GM18907 (cell line): ENCODE measurements around the gene ENO2.

Source experiments
- ATAC-seq: cut with Tn5 transposase; IDR thresholded peaks from one replicate; pipeline ENCODE4 v1.9.1; 2021; ENCODE audit warnings: mild to moderate bottlenecking, moderate library complexity; ENCODE audit not compliant: unreplicated experiment

Gene ENO2

GRCh38 chr12:6929466-6930452 is 15.4 kb downstream of the ENO2 start:
- ATAC-seq = no peak

GRCh38 chr12:6932766-6933165 is 18.4 kb downstream of the ENO2 start:
- no peak for ATAC-seq

- no peak for ATAC-seq
Observed at GRCh38 chr12:6934110-6934509, 19.7 kb downstream of the ENO2 start.

DNA sequence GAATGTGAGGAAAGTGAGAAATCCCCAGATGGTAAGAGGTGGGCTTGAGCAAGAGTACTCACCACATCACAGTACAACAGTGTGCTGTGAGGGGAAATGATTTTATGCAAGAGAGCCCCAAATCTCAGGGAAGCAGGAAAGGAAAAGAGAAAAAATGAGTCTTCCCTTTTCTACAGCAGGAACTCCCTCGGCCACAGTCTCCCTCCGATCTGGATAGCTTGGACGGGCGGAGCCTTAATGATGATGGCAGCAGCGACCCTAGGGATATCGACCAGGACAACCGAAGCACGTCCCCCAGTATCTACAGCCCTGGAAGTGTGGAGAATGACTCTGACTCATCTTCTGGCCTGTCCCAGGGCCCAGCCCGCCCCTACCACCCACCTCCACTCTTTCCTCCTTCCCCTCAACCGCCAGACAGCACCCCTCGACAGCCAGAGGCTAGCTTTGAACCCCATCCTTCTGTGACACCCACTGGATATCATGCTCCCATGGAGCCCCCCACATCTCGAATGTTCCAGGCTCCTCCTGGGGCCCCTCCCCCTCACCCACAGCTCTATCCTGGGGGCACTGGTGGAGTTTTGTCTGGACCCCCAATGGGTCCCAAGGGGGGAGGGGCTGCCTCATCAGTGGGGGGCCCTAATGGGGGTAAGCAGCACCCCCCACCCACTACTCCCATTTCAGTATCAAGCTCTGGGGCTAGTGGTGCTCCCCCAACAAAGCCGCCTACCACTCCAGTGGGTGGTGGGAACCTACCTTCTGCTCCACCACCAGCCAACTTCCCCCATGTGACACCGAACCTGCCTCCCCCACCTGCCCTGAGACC is 21.2 kb downstream of the ENO2 start:
- ATAC-seq = no peak

DNA sequence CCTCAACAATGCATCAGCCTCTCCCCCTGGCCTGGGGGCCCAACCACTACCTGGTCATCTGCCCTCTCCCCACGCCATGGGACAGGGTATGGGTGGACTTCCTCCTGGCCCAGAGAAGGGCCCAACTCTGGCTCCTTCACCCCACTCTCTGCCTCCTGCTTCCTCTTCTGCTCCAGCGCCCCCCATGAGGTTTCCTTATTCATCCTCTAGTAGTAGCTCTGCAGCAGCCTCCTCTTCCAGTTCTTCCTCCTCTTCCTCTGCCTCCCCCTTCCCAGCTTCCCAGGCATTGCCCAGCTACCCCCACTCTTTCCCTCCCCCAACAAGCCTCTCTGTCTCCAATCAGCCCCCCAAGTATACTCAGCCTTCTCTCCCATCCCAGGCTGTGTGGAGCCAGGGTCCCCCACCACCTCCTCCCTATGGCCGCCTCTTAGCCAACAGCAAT is 21.8 kb downstream of the ENO2 start:
- ATAC-seq = no peak

GRCh38 chr12:6936636-6937480 is 22.5 kb downstream of the ENO2 start:
- ATAC-seq = peak; percentile 6

GRCh38 chr12:6937481-6938352 is 23.3 kb downstream of the ENO2 start:
- peak; percentile 82 for ATAC-seq

DNA sequence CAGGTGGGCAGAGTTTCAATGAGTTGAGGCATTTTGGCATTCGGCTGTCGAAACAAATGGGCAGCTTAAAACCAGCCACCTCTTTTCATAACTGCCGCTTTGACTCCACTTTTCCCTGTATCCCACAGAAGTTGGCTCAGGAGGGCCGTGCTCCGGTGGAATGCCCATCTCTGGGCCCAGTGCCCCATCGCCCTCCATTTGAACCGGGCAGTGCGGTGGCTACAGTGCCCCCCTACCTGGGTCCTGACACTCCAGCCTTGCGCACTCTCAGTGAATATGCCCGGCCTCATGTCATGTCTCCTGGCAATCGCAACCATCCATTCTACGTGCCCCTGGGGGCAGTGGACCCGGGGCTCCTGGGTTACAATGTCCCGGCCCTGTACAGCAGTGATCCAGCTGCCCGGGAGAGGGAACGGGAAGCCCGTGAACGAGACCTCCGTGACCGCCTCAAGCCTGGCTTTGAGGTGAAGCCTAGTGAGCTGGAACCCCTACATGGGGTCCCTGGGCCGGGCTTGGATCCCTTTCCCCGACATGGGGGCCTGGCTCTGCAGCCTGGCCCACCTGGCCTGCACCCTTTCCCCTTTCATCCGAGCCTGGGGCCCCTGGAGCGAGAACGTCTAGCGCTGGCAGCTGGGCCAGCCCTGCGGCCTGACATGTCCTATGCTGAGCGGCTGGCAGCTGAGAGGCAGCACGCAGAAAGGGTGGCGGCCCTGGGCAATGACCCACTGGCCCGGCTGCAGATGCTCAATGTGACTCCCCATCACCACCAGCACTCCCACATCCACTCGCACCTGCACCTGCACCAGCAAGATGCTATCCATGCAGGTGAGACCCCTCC is 24.2 kb downstream of the ENO2 start:
- no peak for ATAC-seq

DNA sequence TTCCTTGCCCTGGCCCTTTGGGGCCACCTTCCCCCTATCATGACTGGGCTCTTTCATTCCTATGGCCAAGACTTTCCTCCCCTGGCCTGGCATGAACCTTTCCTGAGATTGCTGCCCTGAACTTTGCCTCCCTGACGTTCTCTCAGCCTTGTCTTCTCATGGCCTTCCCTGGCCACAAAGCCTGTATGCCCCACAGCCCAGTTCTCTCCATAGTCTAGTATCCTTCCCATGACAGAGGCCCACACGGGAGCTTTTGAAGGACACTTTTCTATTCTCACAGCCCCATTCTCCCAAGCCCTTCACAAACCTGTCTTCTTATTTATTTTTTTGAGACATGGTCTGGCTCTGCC is 24.8 kb downstream of the ENO2 start:
- ATAC-seq = no peak

DNA sequence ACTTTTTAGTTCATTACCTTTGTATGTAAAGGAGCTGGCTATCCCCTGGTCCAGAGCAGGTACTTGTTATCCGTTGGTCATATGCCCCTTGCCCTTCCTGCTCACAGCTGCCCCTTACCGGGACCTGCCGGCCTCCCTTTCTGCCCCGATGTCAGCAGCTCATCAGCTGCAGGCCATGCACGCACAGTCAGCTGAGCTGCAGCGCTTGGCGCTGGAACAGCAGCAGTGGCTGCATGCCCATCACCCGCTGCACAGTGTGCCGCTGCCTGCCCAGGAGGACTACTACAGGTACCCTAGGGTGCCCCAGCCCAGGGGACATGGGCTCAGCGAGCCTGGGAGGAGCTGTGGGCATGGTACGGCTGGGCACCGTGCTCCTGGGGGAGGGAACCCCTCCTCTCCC is 26.9 kb downstream of the ENO2 start:
- ATAC-seq = no peak

GRCh38 chr12:6941782-6942181 is 27.4 kb downstream of the ENO2 start:
- no peak for ATAC-seq

- no peak for ATAC-seq
Observed at GRCh38 chr12:6942331-6942665, 27.9 kb downstream of the ENO2 start.

- peak; percentile 34 for ATAC-seq
Observed at GRCh38 chr12:6943389-6943721, 29.0 kb downstream of the ENO2 start.

- peak; percentile 39 for ATAC-seq
Observed at GRCh38 chr12:6943722-6944380, 29.5 kb downstream of the ENO2 start, which contains the start of the genes C12orf57 and RNU7-1. TSS of gene C12orf57 (plus strand) at chr12:6944022. CDS start at chr12:6944122, 100 bp downstream. TSS of gene RNU7-1 (plus strand) at chr12:6943816.

DNA sequence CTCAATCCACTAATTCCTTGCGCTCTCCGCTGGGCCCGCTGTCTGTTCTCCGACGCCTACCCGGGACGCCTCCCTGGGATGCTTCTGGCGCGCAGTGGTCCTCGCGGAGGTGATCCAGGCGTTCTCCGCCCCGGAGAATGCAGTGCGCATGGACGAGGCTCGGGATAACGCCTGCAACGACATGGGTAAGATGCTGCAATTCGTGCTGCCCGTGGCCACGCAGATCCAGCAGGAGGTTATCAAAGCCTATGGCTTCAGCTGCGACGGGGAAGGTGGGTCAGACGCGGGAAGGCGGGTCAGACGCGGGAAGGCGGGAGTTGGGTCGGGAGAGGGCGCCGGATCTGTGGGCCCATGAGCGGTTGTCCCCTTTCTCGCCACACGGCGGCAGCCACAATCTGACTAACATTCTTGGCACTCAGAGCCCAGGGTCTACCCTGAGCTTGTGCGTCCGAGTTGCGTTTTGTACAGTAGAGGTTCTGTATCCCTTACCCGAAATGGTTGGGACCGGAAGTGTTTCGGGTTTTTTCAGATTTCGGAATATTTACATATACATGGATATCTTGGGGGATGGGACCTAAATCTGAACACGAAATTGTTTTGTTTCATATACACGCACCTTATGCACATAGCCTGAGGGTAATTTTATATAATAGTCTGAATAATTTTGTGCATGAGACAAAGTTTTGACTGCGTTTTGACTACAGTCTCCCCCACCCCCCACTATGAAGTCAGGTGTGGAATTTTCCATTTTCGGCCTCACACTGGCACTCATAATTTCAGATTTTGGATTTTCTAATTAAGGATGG is 30.2 kb downstream of the ENO2 start:
- ATAC-seq = peak; percentile 46

- no peak for ATAC-seq
Observed at GRCh38 chr12:6945613-6946012, 31.2 kb downstream of the ENO2 start.

- ATAC-seq = peak; percentile 16
Observed at GRCh38 chr12:6946033-6946919, 31.9 kb downstream of the ENO2 start.
